ENCODE data around the gene TP73.
A peak's percentile ranks its signal among the peaks of the same experiment; 100 is the strongest.

TP73 gene

GRCh38 chr1:3636080-3636479 lies 16.2 kb upstream of the TP73 start:
- DNase-seq = no peak

DNA sequence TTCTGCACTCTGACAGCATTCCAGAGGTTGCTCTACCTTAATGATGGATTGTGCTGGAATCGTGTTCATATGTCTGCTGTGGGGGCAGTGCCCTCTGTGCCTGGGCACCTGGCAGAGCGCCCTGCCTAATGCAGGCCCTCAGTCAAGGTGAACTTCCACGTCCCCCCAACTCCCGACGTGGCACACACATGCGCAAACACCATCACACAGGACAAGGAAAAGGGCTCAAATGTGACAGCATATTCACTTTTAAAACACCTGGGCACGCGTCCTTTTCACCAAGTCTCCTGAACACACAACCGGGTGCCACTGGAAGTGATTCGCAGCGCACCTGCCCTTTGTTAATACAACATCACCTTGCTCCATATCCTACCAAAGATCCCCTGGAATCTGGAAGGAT lies 15.8 kb upstream of the TP73 start:
- no peak for DNase-seq

DNA sequence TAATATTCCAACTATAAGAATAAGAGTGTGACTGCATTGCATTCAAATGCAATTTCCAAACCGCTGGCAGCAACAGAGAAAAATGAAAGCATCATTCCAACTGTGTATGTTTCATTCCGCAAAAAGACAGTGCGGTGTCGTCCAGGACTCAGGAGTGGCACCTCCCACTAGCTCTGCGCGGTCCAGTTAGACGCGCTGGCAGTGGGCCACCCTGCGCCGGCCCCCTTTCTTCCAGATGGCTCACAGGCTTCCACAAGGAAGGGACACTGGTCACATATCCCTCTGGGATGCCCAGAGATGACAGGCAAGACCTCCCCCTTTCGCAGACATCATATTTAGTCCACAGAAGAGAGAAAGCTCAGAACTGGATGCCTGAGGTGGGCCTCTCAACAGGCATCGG lies 14.3 kb upstream of the TP73 start:
- no peak for DNase-seq

DNA sequence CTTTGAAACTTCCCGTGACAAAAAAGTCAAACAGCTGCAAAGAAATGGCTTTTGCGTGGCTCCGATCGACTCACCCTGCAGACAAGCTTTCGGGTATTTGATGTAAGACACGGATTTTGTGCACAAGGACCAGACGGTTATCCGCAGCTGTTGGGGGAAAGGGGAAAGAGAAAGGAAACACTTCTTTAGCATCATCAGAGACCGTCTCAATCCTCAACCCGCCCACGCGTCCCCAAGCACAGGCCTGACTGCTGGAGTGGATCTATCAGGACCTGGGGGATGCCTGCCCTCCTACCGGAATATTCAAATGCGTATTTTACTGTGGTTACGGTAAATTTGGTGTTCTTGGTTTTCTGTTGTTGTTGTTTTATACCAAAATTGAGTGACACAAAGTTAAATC lies 13.6 kb upstream of the TP73 start:
- DNase-seq = no peak

DNA sequence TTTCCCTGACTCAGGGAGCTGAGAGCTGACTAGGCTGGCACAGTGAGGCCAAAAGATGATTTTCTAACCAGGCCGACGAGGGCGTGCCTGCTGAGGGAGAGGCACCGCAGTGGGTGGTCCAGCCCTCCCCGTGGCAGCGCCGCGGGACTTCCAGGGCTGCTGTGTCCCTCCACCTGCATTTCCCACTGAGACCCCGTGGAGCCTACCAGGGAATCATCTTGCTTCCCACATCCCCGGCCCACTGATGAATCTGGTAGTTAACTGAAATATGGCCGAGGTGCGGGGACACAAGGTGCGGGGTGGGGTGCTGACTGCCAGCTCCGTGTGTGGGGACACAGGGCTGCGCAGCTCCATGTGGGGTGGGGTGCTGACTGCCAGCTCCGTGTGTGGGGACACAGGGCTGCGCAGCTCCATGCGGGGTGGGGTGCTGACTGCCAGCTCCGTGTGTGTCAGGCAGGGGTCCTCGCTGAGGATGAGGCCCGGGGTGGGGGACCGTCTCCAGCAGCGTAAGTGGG lies 12.9 kb upstream of the TP73 start:
- no peak for DNase-seq

GRCh38 chr1:3640121-3640837 lies 12.0 kb upstream of the TP73 start:
- DNase-seq = no peak

DNA sequence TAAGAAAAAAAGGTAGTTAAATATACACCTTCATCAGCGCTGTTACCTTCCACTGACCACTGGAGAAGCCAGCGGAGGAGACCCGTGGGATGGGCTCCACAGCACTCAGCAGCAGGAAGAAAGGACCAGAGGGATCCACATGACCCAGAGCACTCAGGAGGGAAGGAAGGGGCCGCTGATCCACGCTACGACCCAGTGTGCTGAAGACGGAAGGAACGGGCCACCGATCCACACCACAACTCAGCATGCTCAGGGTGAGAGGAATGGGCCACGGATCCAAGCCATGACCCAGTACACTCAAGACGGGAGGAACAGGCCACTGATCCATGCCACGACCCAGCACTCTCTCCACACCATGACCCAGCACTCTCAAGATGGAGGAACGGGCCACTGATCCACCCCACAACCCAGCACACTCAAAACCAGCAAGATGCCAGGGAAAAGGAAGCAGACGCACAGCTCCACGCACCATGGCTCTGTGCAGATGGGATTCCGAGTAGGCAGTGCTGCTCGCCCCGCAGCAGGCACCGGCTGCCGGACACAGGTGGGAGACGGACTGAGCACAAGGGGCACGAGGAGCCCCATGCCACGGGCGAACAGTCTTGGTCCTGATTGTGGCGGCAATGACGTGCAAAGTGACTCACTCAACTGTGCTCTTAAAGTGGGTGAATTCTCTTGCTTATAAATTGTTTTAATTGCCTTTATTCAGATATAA lies 11.1 kb upstream of the TP73 start:
- DNase-seq = no peak

DNA sequence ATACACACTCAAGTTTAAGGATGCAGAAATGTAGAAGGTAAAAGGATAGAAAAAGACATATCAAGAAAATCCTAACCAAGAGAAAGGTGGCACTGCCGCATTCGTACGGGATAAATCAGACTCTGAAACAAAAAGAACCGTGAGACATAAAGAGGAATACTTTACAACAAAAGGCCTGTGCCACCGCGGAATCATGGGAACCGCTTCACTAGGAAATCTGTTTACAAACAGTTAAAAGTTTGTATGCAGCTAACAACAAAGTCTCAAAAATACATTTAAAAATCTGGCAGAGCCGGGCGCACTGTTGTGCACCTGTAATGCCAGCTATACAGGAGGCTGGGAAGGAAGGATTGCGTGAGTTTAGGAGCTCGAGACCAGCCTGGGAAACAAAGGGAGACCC lies 10.5 kb upstream of the TP73 start:
- no peak for DNase-seq

DNA sequence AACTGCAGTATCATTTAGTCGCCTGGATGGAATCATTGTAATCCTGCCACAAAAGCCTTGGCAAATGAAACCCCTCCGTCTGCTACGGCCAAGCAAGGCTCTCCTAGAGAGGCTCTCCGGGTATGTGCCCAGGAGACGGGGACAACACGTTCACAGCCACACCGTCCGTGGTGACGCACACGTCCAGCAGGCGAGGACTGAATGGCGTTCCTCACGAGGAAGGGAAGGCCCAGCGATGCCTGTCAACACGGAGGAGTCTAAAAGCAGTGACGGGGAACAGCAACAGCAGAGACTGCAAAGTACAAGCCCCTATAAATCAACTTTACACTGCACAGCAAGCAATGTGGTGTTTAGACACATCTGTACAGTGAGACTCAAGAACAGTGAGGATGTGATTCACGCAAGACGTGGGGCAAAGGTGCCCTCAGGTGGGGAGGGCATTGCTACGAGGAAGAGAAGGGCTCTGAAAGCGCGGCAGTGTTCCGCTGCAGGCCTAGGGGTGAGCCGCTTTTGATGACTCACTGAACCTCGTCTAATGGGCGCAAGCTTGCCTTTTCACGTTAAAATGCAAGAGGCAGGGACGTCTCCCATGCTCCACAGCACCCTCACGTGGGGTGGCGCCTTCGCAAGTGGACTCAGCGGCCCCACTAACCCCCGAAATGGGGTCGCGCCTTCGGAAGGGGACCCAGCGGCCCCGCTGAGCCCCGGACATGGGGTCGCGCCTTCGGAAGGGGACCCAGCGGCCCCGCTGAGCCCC lies 9.2 kb upstream of the TP73 start:
- no peak for DNase-seq

- no peak for DNase-seq
Measured at GRCh38 chr1:3644273-3644672, 8.0 kb upstream of the TP73 start.

- no peak for DNase-seq
Measured at GRCh38 chr1:3645247-3645646, 7.1 kb upstream of the TP73 start.

- DNase-seq = no peak
Measured at GRCh38 chr1:3645666-3646355, 6.5 kb upstream of the TP73 start.

DNA sequence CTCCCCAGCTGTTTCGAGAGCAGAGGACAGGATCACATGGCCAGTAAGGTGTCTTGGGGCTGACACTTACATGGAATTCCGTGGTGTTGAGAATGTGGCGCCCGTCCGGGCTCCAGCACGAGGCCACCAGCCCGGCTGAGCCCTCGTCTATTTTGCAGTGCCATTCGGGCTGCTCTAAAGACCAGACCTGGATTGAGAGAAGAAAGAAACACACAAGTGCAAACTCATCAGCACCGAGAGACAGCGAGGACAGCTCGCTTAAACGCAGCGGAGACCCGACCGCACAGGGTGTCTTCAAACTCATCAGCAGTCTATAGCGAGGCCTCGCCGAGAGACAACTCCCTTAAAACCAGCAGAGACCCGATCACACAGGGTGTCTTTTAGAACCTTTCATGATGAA lies 5.7 kb upstream of the TP73 start:
- no peak for DNase-seq

- DNase-seq = peak; percentile 71 to 93 (median 83)
Measured at GRCh38 chr1:3649342-3650247, 2.7 kb upstream of the TP73 start, which contains the start of gene WRAP73. WRAP73 (minus strand) TSS chr1:3650103; CDS start chr1:3649999, 104 bp downstream.

DNA sequence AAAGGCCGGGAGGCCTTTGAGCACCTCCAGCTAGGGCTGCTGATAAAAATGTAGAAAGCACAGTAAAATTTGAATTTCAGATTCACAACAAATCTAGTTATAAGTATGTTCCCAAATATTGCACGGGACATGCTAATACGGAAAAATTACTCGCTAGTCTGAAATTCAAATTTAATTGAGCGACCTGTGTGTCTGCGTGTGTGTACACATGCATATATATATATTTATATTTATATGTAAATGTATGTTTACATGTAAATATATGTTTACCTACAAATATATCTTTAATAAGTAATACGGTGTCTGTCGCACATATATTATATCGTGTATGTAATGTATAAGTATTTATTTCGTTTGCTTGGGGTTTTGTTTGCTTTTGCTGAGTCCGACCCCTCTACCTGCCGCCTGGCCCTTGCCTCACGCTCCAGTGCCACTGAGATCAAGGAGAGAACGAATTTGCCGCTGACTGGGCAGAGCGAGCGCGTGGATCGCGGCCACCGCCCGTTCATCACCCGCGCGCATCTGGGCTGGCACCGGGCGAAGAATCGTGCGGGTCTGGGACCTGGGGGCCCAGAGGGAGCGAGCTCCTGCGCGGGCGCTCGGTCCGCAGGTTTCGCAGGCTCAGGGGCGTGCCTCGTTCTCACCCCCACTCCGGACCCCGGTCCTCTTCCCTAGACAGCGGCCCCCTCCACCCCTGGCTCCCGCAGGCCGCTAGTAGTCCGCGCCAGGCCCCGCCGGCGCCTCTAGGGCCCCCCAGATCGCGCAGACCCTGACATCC lies 1.9 kb upstream of the TP73 start:
- no peak for DNase-seq

DNA sequence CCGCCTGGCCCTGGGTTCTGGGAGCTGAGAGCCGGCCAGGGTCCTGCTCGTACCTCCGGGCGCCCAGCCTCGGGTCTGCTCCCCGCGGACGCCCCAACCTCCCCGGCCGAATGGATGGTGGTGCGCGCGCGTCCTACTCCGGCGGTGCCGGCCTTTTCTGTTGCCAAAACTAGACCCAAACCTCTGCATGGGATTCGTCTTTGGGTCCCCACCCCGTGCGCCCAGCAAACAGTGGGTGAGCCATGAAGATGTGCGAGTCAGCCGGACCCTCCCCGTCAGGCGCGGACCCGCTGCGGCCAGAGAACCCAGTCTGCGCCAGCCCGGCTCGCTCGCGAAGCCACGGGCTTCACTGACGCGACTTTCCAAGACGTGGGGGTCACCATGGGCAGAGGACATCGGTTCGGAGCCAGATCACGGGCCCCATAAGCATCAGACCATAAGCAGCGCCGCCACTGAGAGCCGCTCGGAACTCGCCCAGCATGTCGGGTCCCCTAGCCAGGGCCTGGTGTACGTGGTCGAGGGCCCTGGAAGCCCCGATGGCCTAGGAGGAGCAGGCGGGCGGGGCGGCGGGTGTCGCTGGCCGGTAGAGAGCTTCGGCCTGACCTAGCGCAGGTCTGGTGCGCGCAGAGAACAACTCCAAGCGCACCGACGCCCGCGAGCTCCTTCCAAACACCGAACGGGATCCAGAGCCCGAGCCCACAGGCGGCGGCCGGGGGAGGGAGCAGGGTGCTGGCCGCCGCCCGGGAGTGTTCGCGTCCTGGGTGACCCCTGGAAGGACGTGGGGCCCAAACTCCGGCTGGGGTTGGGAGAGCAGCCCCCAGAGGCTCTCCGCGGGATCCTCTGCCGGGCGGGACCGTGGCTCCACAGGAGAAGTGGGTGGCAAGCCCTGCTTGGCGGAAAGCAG lies 1.0 kb upstream of the TP73 start:
- no peak for DNase-seq

GRCh38 chr1:3652548-3653285 lies 401 bp downstream of the TP73 start:
- DNase-seq = no peak

- no peak for DNase-seq
Measured at GRCh38 chr1:3653286-3653618, 936 bp downstream of the TP73 start.
